HepG2 (cell line): Measurements from ENCODE around the gene FANCL. TPM values are rescaled to one million over a fixed set of nuclear protein-coding genes. Genes with fewer than 3 reads are reported as not detected.

Experiments used
- ARNT ChIP-seq: fragments of 450-650 bp; IDR thresholded peaks from 2 replicates; pipeline ENCODE4 v1.6.1; 2017
- HOXA7 ChIP-seq: sonication (generic); formaldehyde crosslinking; IDR thresholded peaks from 2 replicates; pipeline ENCODE4 v1.8.1; 2022; ENCODE audit warnings: mild to moderate bottlenecking, missing genetic modification reagents, moderate library complexity
- MAZ ChIP-seq, 2 experiments: sonication (generic) in 1 of 2; formaldehyde crosslinking in 1 of 2; IDR thresholded peaks; 2 replicates each; pipeline versions ENCODE4 v1.5.0 to v1.6.1; 2012 to 2020; ENCODE audit warnings: low read depth in 2 of 2, mild to moderate bottlenecking in 2 of 2, borderline replicate concordance in 1 of 2, improper control_type of control experiment in 1 of 2, low read length in 1 of 2, missing genetic modification reagents in 1 of 2, moderate library complexity in 1 of 2
- MXI1 ChIP-seq: IDR thresholded peaks from 3 replicates; pipeline ENCODE4 v1.6.1; 2012; ENCODE audit warnings: low read depth, low read length, inconsistent platforms, borderline replicate concordance
- NCOR1 ChIP-seq: fragments of 200-600 bp; sonication (generic); IDR thresholded peaks from 2 replicates; pipeline ENCODE4 v1.7.0; 2017; ENCODE audit warnings: antibody characterized with exemption, low read length, borderline replicate concordance
- RAD21 ChIP-seq: fragments of 450-650 bp; formaldehyde crosslinking; IDR thresholded peaks from 2 replicates; pipeline ENCODE4 v1.5.0; 2020; ENCODE audit warnings: mild to moderate bottlenecking
- RFXANK ChIP-seq: IDR thresholded peaks from 2 replicates; pipeline ENCODE4 v1.6.1; 2016
- SALL2 ChIP-seq: sonication (generic); formaldehyde crosslinking; IDR thresholded peaks from 2 replicates; pipeline ENCODE4 v1.8.1; 2023; ENCODE audit warnings: mild to moderate bottlenecking, missing genetic modification reagents, inconsistent platforms
- SIN3A ChIP-seq: IDR thresholded peaks from 2 replicates; pipeline ENCODE4 v1.6.1; 2011; ENCODE audit warnings: low read depth, mild to moderate bottlenecking, control low read depth, low read length, borderline replicate concordance
- SYNCRIP ChIP-seq: fragments of 200-400 bp; formaldehyde crosslinking; IDR thresholded peaks from 2 replicates; pipeline ENCODE4 v1.6.1; 2018; ENCODE audit warnings: mild to moderate bottlenecking, low read depth, low read length; ENCODE audit not compliant: insufficient read depth
- TAF15 ChIP-seq: fragments of 200-400 bp; formaldehyde crosslinking; IDR thresholded peaks from one replicate; pipeline ENCODE4 v1.6.1; 2018; ENCODE audit warnings: mild to moderate bottlenecking, low read depth, low read length; ENCODE audit not compliant: poor library complexity, severe bottlenecking
- WIZ ChIP-seq: sonication (generic); formaldehyde crosslinking; IDR thresholded peaks from 2 replicates; pipeline ENCODE4 v1.5.1; 2020; ENCODE audit warnings: mild to moderate bottlenecking, missing genetic modification reagents
- polyA plus RNA-seq, 8 experiments: library from polyadenylated mRNA; depleted of rRNA in 3 of 8; stranded (reverse) in 7 of 8; unstranded in 1 of 8; fragments of >200 nt; fragmentation: Illumina TruSeq in 4 of 8; extraction: Trizol in 4 of 8; gene quantifications; 2 replicates each; pipeline versions ENCODE4 v1.2.1 to v1.2.3, GENCODE V29; 2011 to 2016; ENCODE audit warnings: low read depth in 4 of 8, missing spikeins in 1 of 8, mixed read lengths in 1 of 8; ENCODE audit not compliant: insufficient read depth in 1 of 8
- total RNA-seq, 5 experiments: library from RNA; depleted of rRNA; stranded (reverse); fragments of >200 nt; fragmentation: Illumina TruSeq; extraction: Trizol; gene quantifications; 2 replicates each; pipeline ENCODE4 v1.2.3, GENCODE V29; 2016; ENCODE audit warnings: low read depth in 1 of 5
- TF ChIP-seq, protein P1 (sequence below): sonication (generic); formaldehyde crosslinking; IDR thresholded peaks from 2 replicates; pipeline ENCODE4 v1.4.0; 2020; ENCODE audit warnings: mild to moderate bottlenecking, missing genetic modification reagents, borderline replicate concordance
- TF ChIP-seq, protein P2 (sequence below): sonication (generic); formaldehyde crosslinking; IDR thresholded peaks from 2 replicates; pipeline ENCODE4 v1.4.0; 2020; ENCODE audit warnings: missing genetic modification reagents, borderline replicate concordance
- TF ChIP-seq, protein P3 (sequence below): sonication (generic); formaldehyde crosslinking; IDR thresholded peaks from 2 replicates; pipeline ENCODE4 v1.8.1; 2022; ENCODE audit warnings: mild to moderate bottlenecking, missing genetic modification reagents
- TF ChIP-seq, protein P4 (sequence below): IDR thresholded peaks from 2 replicates; pipeline ENCODE4 v1.6.1; 2018; ENCODE audit warnings: missing genetic modification reagents
- TF ChIP-seq, protein P5 (sequence below): sonication (generic); formaldehyde crosslinking; IDR thresholded peaks from 2 replicates; pipeline ENCODE4 v1.4.0; 2020; ENCODE audit warnings: missing genetic modification reagents
- TF ChIP-seq, protein P6 (sequence below): sonication (generic); formaldehyde crosslinking; IDR thresholded peaks from 2 replicates; pipeline ENCODE4 v1.4.0; 2020; ENCODE audit warnings: missing genetic modification reagents

Gene FANCL
- total and polyA plus RNA-seq, 2 of the 13 experiments (the other 11 are each of a cell fraction or from before 2014, with no cell fraction given) = 40.7 to 66.8 TPM

DNA sequence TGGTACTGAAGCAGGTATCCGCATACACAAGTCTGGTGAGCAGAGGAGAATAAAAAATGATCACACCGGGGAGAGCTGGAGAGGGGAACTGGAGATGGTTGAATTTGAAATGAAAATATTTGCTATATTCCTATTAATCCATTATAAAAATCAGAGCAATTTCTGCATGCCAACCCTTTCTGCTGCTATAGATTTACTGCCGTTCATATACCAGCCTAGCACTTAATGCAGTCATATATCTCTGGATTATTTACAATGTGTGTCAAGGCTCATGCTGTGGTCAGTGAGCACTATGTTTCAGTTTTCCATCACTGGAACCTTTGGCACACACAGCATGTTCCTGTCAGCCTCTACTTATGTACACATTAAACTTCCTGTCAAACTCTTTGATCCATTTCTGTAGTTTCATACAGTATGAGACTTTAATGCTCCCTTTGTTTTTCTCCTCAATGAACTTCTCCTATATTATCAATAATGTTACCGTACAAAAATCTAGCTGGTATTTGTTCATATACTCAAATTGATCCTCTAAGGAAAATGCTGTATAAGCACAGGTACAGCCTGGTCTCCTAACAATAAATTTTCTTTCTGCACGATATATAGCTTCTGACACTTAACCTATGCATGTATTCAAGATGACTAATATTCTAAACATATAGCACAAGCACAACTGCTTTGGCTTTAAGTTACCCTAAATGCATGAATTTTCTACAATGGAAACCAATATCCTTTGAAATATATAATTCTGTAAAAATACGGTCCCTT is 36.7 kb downstream of the FANCL start (continued):
- TF ChIP-seq RFXANK (CRISPR knock-in tag) = no peak
- no peak; the same call in 1 of the 2 replicates for TF ChIP-seq NCOR1
- no peak for TF ChIP-seq MAZ (IDR thresholded peaks at IDR 0.05; ENCODE audit: borderline replicate concordance, low read depth, low read length)
- no peak for TF ChIP-seq MAZ (CRISPR knock-in tag; IDR thresholded peaks at IDR 0.05; ENCODE audit: low read depth)
- no peak for TF ChIP-seq TAF15
- TF ChIP-seq HOXA7 (CRISPR knock-in tag) = no peak
- no peak for TF ChIP-seq WIZ (CRISPR knock-in tag)
- TF ChIP-seq ARNT = no peak
- TF ChIP-seq, protein P1, sequence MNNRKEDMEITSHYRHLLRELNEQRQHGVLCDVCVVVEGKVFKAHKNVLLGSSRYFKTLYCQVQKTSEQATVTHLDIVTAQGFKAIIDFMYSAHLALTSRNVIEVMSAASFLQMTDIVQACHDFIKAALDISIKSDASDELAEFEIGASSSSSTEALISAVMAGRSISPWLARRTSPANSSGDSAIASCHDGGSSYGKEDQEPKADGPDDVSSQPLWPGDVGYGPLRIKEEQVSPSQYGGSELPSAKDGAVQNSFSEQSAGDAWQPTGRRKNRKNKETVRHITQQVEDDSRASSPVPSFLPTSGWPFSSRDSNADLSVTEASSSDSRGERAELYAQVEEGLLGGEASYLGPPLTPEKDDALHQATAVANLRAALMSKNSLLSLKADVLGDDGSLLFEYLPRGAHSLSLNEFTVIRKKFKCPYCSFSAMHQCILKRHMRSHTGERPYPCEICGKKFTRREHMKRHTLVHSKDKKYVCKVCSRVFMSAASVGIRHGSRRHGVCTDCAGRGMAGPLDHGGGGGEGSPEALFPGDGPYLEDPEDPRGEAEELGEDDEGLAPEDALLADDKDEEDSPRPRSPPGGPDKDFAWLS (CRISPR knock-in tag) = no peak
- no peak for TF ChIP-seq RAD21 (CRISPR knock-in tag)
- peak; percentile 64; the same call in 1 of the 3 replicates for TF ChIP-seq MXI1
- TF ChIP-seq, protein P2, sequence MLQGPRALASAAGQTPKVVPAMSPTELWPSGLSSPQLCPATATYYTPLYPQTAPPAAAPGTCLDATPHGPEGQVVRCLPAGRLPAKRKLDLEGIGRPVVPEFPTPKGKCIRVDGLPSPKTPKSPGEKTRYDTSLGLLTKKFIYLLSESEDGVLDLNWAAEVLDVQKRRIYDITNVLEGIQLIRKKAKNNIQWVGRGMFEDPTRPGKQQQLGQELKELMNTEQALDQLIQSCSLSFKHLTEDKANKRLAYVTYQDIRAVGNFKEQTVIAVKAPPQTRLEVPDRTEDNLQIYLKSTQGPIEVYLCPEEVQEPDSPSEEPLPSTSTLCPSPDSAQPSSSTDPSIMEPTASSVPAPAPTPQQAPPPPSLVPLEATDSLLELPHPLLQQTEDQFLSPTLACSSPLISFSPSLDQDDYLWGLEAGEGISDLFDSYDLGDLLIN (CRISPR knock-in tag) = no peak
- TF ChIP-seq SIN3A = no peak
- TF ChIP-seq, protein P3, sequence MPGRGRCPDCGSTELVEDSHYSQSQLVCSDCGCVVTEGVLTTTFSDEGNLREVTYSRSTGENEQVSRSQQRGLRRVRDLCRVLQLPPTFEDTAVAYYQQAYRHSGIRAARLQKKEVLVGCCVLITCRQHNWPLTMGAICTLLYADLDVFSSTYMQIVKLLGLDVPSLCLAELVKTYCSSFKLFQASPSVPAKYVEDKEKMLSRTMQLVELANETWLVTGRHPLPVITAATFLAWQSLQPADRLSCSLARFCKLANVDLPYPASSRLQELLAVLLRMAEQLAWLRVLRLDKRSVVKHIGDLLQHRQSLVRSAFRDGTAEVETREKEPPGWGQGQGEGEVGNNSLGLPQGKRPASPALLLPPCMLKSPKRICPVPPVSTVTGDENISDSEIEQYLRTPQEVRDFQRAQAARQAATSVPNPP (CRISPR knock-in tag) = no peak
- TF ChIP-seq SYNCRIP = no peak
- TF ChIP-seq, protein P4, sequence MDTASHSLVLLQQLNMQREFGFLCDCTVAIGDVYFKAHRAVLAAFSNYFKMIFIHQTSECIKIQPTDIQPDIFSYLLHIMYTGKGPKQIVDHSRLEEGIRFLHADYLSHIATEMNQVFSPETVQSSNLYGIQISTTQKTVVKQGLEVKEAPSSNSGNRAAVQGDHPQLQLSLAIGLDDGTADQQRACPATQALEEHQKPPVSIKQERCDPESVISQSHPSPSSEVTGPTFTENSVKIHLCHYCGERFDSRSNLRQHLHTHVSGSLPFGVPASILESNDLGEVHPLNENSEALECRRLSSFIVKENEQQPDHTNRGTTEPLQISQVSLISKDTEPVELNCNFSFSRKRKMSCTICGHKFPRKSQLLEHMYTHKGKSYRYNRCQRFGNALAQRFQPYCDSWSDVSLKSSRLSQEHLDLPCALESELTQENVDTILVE (CRISPR knock-in tag) = peak; percentile 55; the same call in 1 of the 2 replicates
- 0 out of 2 replicates have a peak, but pooled peaks have one; percentile 55 for TF ChIP-seq SALL2 (CRISPR knock-in tag)
- TF ChIP-seq, protein P5, sequence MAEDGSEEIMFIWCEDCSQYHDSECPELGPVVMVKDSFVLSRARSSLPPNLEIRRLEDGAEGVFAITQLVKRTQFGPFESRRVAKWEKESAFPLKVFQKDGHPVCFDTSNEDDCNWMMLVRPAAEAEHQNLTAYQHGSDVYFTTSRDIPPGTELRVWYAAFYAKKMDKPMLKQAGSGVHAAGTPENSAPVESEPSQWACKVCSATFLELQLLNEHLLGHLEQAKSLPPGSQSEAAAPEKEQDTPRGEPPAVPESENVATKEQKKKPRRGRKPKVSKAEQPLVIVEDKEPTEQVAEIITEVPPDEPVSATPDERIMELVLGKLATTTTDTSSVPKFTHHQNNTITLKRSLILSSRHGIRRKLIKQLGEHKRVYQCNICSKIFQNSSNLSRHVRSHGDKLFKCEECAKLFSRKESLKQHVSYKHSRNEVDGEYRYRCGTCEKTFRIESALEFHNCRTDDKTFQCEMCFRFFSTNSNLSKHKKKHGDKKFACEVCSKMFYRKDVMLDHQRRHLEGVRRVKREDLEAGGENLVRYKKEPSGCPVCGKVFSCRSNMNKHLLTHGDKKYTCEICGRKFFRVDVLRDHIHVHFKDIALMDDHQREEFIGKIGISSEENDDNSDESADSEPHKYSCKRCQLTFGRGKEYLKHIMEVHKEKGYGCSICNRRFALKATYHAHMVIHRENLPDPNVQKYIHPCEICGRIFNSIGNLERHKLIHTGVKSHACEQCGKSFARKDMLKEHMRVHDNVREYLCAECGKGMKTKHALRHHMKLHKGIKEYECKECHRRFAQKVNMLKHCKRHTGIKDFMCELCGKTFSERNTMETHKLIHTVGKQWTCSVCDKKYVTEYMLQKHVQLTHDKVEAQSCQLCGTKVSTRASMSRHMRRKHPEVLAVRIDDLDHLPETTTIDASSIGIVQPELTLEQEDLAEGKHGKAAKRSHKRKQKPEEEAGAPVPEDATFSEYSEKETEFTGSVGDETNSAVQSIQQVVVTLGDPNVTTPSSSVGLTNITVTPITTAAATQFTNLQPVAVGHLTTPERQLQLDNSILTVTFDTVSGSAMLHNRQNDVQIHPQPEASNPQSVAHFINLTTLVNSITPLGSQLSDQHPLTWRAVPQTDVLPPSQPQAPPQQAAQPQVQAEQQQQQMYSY (CRISPR knock-in tag) = no peak
- TF ChIP-seq, protein P6, sequence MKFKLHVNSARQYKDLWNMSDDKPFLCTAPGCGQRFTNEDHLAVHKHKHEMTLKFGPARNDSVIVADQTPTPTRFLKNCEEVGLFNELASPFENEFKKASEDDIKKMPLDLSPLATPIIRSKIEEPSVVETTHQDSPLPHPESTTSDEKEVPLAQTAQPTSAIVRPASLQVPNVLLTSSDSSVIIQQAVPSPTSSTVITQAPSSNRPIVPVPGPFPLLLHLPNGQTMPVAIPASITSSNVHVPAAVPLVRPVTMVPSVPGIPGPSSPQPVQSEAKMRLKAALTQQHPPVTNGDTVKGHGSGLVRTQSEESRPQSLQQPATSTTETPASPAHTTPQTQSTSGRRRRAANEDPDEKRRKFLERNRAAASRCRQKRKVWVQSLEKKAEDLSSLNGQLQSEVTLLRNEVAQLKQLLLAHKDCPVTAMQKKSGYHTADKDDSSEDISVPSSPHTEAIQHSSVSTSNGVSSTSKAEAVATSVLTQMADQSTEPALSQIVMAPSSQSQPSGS (CRISPR knock-in tag) = peak; percentile 56; the same call in 1 of the 2 replicates
